ENCODE data around the gene EIF4EBP3.
"Not testable (repeated sequence)": the region's sequence is repeated elsewhere in the genome, so short reads cannot be mapped to it uniquely, and the experiment has no call there.

The EIF4EBP3 gene

GRCh38 chr5:140579188-140579747 is 31.8 kb downstream of the EIF4EBP3 start:
- DNase-seq (ENCODE audit: low spot score): not testable (repeated sequence)

- DNase-seq (ENCODE audit: low spot score): no peak
Observed at GRCh38 chr5:140587495-140587894, 40.0 kb downstream of the EIF4EBP3 start.

DNA sequence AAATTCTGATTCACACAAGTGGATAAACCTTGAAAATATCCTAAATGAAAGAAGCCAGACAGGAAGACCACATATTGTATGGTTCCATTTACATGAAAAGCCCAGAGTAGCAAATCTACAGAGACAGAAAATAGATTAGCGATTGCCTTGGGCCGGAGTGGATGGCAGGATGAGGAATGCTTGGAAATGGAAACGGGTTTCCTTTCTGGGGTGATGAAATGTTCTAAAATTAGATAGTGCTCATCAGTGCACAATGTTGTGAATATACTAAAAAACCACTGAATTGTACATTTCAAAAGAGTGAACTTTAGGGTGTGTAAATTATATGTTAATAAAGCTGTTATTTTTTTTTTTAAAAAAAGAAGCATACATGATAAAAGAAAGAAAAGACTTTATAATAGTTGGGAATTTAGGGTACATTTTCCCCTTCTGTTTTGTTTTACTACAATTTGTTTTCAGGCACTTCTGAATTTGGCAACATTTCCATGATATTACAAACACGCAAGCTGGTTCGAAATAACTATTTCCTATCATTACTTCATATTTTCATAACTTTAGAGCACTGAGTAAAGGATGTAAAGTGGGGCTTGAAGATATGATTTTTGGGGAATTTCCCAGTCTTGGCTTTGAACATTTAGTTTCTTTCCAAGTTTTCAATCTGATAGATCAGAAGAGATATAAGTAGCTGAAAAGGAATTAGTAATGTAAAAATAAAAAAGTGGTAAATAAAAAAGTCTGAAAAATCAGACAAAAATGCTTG is 41.0 kb downstream of the EIF4EBP3 start:
- no peak for DNase-seq (ENCODE audit: low spot score)

DNA sequence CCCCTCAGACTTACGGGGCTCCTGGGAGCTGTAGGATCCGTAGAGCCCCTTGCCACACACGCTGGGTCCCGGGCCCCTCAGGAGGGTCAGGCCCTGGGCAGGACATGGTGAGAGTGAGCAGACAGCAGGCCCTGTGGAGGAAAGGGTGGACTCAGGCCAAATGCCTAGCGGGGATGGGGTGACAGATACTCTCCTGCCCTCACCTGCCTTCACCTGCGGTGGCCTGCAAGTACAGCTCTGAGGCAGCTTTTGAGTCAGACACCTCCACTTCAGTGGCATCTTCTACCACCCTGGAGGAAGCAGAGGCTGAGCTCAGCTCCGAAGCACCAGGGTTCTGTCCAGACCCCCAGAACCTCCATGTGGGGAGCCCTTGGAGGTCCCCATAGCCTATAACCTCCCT is 43.4 kb downstream of the EIF4EBP3 start:
- no peak for DNase-seq (ENCODE audit: low spot score)

GRCh38 chr5:140591747-140592372 is 44.4 kb downstream of the EIF4EBP3 start:
- DNase-seq (ENCODE audit: low spot score): no peak

- not testable (repeated sequence) for DNase-seq (ENCODE audit: low spot score)
Observed at GRCh38 chr5:140593070-140593469, 45.6 kb downstream of the EIF4EBP3 start.

DNA sequence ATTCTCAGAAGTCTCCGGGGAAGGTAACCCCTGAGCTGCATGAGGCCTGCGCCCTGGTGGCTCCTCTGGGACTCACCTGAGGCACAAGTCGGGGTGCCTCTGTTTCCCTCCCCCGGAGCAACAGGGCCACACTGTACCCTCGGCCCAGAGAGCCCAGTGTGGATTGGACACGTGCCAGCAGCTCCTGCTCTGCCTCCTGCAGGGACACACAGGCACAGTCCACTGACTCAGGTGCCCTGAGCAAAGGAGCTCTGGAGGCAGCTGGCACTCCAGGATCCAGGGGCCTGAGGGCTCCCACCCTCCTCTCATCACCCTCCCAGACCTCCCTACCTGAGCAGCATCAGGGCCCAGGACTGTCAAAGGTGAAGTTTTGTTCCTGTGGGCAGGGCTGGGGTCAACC is 46.7 kb downstream of the EIF4EBP3 start:
- no peak for DNase-seq (ENCODE audit: low spot score)

- no peak for DNase-seq (ENCODE audit: low spot score)
Observed at GRCh38 chr5:140595538-140596300, 48.3 kb downstream of the EIF4EBP3 start.

GRCh38 chr5:140596321-140596741 is 48.9 kb downstream of the EIF4EBP3 start:
- no peak for DNase-seq (ENCODE audit: low spot score)

GRCh38 chr5:140598836-140599235 is 51.4 kb downstream of the EIF4EBP3 start:
- no peak for DNase-seq (ENCODE audit: low spot score)
